ENCODE results near the gene FBXL7.

- TF ChIP-seq CTCF (IDR thresholded peaks at IDR 0.05): no peak
- no peak for TF ChIP-seq POLR2AphosphoS5 (IDR thresholded peaks at IDR 0.05; ENCODE audit: low read depth, low read length)
- no peak for TF ChIP-seq TCF7L2 (IDR thresholded peaks at IDR 0.05; ENCODE audit: low read depth, low read length)
Observed at GRCh38 chr5:15783734-15784133, 283.8 kb downstream of the FBXL7 start.

Measured in Panc1 (cell line).